Stimulated activated naive B cell treated with anti-CD40 and anti-IgM and Interleukin-4, amounts not matched to agents 10 μg/mL and 1 μg/mL and 100 μg/mL, for 72 hours (primary cell): ENCODE measurements around the gene BABAM2.
"Not testable (repeated sequence)": the region's sequence is repeated elsewhere in the genome, so short reads cannot be mapped to it uniquely, and the experiment has no call there.

Source experiments
- ATAC-seq, 2 donors: fragments of 150-1000 bp; cut with Tn5 transposase; replicated peaks; 2 replicates each; pipeline ENCODE4 v1.10.0; 2021; ENCODE audit warnings: moderate library complexity in 1 of 2
- DNase-seq: peaks from one replicate; pipeline ENCODE4 v3.0.0; 2021
- H3K27ac Mint-ChIP-seq: one replicate; pipeline ENCODE4 v1.8.0; 2022; ENCODE audit warnings: mild to moderate bottlenecking, mixed read lengths
- H3K27me3 Mint-ChIP-seq, 2 donors: one replicate each; pipeline ENCODE4 v1.8.0; 2022; ENCODE audit warnings: mixed read lengths in 2 of 2
- H3K36me3 Mint-ChIP-seq, 2 donors: one replicate each; pipeline ENCODE4 v1.8.0; 2022; ENCODE audit warnings: mixed read lengths in 2 of 2, mild to moderate bottlenecking in 1 of 2
- H3K4me1 Mint-ChIP-seq, 2 donors: one replicate each; pipeline ENCODE4 v1.8.0; 2022; ENCODE audit warnings: mixed read lengths in 2 of 2, mild to moderate bottlenecking in 1 of 2
- H3K4me3 Mint-ChIP-seq, 2 donors: one replicate each; pipeline ENCODE4 v1.8.0; 2022; ENCODE audit warnings: mild to moderate bottlenecking in 2 of 2, mixed read lengths in 2 of 2, moderate library complexity in 1 of 2
- H3K9me3 Mint-ChIP-seq, 2 donors: one replicate each; pipeline ENCODE4 v1.8.0; 2022; ENCODE audit warnings: mixed read lengths in 2 of 2, mild to moderate bottlenecking in 1 of 2

Gene BABAM2

DNA sequence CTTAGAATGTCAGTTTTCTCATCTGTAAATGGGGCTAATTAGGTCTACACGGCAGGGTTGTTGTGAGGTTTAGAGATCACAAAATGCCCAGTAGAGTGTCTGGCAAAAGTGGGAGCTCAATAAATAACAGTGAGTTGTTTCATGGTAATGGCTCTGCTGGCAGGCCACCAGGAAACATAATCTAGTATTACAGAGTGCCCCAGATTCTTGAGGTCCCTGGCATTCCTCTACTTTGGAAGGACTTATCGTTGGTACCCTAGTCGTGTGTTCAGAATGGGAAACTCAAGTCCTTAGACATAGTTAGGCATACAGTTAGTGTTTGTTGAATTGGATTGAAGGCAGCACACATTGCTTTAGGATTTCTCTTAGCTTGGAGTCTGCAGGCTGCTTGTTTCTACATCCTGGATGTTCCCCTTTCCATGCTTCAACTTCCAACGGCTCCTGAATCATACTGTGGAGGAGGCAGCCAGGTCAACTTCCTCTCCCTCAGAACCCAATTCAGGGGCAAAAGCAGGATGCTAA lies 340.6 kb downstream of the BABAM2 start:
- Mint-ChIP-seq H3K4me1 (no peaks in the 10 kb centered on the region), H3K4me3 (no peak overlapping the region), H3K36me3 (peaks cover 16 to 38% of the 10 kb centered on the region in 2 donors), H3K27ac (no peak overlapping the region), H3K9me3 (no peaks in the 10 kb centered on the region), H3K27me3 (no peaks in the 10 kb centered on the region)
- no peak for DNase-seq
- ATAC-seq: no peak

- Mint-ChIP-seq H3K36me3 (peaks cover 13 to 32% of the 10 kb centered on the region in 2 donors), H3K27me3 (no peaks in the 10 kb centered on the region), H3K27ac (no peak overlapping the region), H3K4me1 (no peaks in the 10 kb centered on the region), H3K9me3 (no peaks in the 10 kb centered on the region), H3K4me3 (no peak overlapping the region)
- ATAC-seq (no peak), DNase-seq (no peak)
Measured at GRCh38 chr2:28232295-28232694, 341.8 kb downstream of the BABAM2 start.

DNA sequence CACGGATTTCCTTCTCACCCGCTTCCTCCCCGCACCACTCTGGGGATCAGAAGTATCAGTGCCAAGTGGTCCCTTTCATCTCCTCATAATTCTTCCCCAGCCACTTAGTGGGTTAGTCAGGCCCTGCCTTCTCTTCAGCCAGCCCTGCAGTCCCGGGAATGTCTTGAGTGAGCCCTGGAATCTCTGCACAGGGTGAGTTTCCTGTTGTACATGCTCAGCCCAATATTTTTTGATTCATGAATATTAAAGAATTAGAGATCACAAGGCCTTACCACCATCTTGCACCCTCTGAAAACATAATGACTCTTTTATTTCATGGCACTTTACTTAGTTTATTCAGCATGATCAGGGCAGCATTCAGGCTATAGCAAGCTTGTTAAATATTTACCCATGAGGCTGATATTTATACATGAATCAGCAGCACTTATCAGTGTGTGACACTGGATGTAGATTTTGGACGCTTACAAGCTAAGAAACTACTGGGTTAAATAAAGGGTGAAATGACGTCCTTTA lies 342.7 kb downstream of the BABAM2 start:
- ATAC-seq (no peak), DNase-seq (no peak)
- peaks cover 12 to 32% of the 10 kb centered on the region in 2 donors for H3K36me3 Mint-ChIP-seq
- H3K4me1 Mint-ChIP-seq: no peaks in the 10 kb centered on the region
- no peaks in the 10 kb centered on the region for H3K27me3 Mint-ChIP-seq
- no peaks in the 10 kb centered on the region for H3K9me3 Mint-ChIP-seq
- H3K27ac Mint-ChIP-seq: no peak overlapping the region
- no peak overlapping the region for H3K4me3 Mint-ChIP-seq

DNA sequence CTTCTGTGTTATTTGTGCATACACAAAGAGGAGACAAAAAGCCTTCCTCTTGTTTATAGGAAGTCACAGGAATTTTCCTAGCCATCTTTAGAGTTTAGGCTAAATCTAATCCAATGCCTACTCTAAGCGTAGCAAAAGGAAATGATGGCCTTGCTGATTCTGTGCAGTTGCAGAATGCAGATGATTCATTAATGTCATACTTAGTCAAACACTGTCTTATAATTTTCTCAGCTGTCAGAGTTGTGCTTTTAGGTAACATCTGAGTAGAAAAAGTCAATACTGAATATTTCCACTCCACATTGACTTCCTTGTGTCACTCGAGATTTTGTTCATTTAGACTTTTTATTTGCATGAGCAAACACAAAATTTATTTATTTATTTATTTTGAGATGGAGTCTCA lies 344.3 kb downstream of the BABAM2 start:
- H3K9me3 Mint-ChIP-seq: no peaks in the 10 kb centered on the region
- DNase-seq: no peak
- no peak for ATAC-seq
- H3K27ac Mint-ChIP-seq: no peak overlapping the region
- peaks cover 10 to 28% of the 10 kb centered on the region in 2 donors for H3K36me3 Mint-ChIP-seq
- H3K4me1 Mint-ChIP-seq: no peaks in the 10 kb centered on the region
- H3K27me3 Mint-ChIP-seq: no peaks in the 10 kb centered on the region
- no peak overlapping the region for H3K4me3 Mint-ChIP-seq

GRCh38 chr2:28239207-28239606 lies 348.7 kb downstream of the BABAM2 start:
- H3K36me3 Mint-ChIP-seq: peaks cover 17 to 27% of the 10 kb centered on the region in 2 donors
- no peaks in the 10 kb centered on the region for H3K9me3 Mint-ChIP-seq
- no peak overlapping the region for H3K27ac Mint-ChIP-seq
- no peak for DNase-seq
- H3K4me1 Mint-ChIP-seq: no peaks in the 10 kb centered on the region
- ATAC-seq: no peak
- no peak overlapping the region for H3K4me3 Mint-ChIP-seq
- H3K27me3 Mint-ChIP-seq: no peaks in the 10 kb centered on the region

GRCh38 chr2:28240937-28241336 lies 350.4 kb downstream of the BABAM2 start:
- no peaks in the 10 kb centered on the region for H3K9me3 Mint-ChIP-seq
- peaks cover 25 to 33% of the 10 kb centered on the region in 2 donors for H3K36me3 Mint-ChIP-seq
- H3K27me3 Mint-ChIP-seq: no peaks in the 10 kb centered on the region
- DNase-seq: no peak
- no peaks in the 10 kb centered on the region for H3K4me1 Mint-ChIP-seq
- no peak for ATAC-seq
- no peak overlapping the region for H3K27ac Mint-ChIP-seq
- H3K4me3 Mint-ChIP-seq: no peak overlapping the region

GRCh38 chr2:28247290-28247689 lies 356.8 kb downstream of the BABAM2 start:
- Mint-ChIP-seq H3K27ac (peak overlapping the region; percentile 84), H3K4me1 (peaks cover 6 to 10% of the 10 kb centered on the region in 2 donors), H3K9me3 (no peaks in the 10 kb centered on the region), H3K4me3 (no peak overlapping the region), H3K36me3 (peaks cover 15 to 34% of the 10 kb centered on the region in 2 donors), H3K27me3 (no peaks in the 10 kb centered on the region)
- DNase-seq: no peak
- no peak for ATAC-seq

DNA sequence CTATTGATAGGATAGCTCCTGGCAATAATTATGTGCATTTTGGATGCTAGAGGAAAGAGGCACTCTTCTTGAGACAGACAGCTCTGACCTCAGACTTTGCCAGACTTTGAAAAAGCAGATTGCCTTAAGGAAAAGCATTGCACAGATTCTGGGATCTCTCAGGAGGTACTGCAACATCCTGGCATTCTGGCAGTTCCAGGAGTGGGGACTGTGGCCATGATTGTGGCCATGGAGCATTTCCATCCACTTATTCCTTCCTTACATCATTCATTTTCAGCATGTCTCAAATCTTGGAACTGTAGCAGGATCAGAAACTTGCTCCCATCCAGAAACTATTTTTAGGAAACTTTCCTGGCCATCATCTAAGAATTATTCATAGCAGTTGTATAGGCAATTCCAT lies 357.2 kb downstream of the BABAM2 start:
- H3K27me3 Mint-ChIP-seq: no peaks in the 10 kb centered on the region
- ATAC-seq (no peak), DNase-seq (no peak)
- H3K36me3 Mint-ChIP-seq: peaks cover 15 to 34% of the 10 kb centered on the region in 2 donors
- H3K9me3 Mint-ChIP-seq: no peaks in the 10 kb centered on the region
- H3K4me3 Mint-ChIP-seq: no peak overlapping the region
- H3K27ac Mint-ChIP-seq: no peak overlapping the region
- peaks cover 10 to 12% of the 10 kb centered on the region in 2 donors for H3K4me1 Mint-ChIP-seq

- Mint-ChIP-seq H3K4me1 (peaks cover 11 to 12% of the 10 kb centered on the region in 2 donors), H3K4me3 (no peak overlapping the region), H3K36me3 (peaks cover 15 to 34% of the 10 kb centered on the region in 2 donors), H3K27me3 (no peaks in the 10 kb centered on the region), H3K9me3 (no peaks in the 10 kb centered on the region), H3K27ac (no peak overlapping the region)
- DNase-seq (no peak), ATAC-seq (no peak)
Measured at GRCh38 chr2:28248511-28248910, 358.0 kb downstream of the BABAM2 start.

- Mint-ChIP-seq H3K9me3 (no peaks in the 10 kb centered on the region), H3K27me3 (no peaks in the 10 kb centered on the region), H3K27ac (no peak overlapping the region)
Measured at GRCh38 chr2:28250006-28250405, 359.5 kb downstream of the BABAM2 start.

DNA sequence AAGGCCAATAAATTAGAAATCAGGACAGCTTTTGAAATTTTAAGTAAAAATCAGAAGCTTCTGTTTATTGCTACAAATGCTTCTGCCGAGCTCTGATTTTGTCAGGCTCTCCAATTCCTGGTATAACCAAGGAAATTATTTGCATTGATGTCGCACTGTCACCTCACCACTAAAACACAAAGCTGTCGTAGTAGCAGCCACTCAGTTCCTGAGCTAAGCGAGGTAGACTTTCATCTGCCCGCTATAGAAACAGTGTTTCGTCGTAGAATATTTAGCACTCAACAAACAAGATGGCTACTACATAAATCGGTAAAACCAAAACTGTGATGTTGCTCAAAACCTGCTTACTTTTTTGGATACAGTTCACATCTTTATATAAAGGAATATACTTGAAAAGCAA lies 360.8 kb downstream of the BABAM2 start:
- ATAC-seq (no peak), DNase-seq (no peak)
- Mint-ChIP-seq H3K27me3 (no peaks in the 10 kb centered on the region), H3K4me3 (no peak overlapping the region), H3K9me3 (no peaks in the 10 kb centered on the region), H3K4me1 (peaks cover 9 to 11% of the 10 kb centered on the region in 2 donors), H3K36me3 (peaks cover 7 to 24% of the 10 kb centered on the region in 2 donors), H3K27ac (no peak overlapping the region)

More at GRCh38 chr2:28250006-28250405, 359.5 kb downstream of the BABAM2 start:
- ATAC-seq: no peak
- H3K4me3 Mint-ChIP-seq: no peak overlapping the region
- H3K36me3 Mint-ChIP-seq: peaks cover 15 to 34% of the 10 kb centered on the region in 2 donors
- peaks cover 11 to 12% of the 10 kb centered on the region in 2 donors for H3K4me1 Mint-ChIP-seq
- DNase-seq: no peak

DNA sequence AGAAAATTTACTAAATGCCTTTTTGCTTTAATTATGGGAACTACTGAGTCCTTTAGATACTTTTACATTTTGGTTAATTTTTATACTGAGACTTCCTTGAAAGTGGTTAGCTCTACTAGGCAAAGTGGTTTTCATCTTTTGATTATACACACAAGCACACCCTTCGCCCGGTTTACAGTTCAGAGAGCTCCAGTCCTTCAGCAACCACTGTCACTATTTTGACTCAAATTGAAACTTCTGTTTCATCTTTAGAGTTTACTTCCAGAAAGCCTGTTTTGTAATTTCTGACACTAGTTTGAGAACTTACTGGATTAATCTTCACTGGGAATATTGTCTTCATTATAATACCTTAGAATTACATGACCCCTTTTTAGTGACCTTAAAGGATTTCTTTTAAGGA lies 361.8 kb downstream of the BABAM2 start:
- Mint-ChIP-seq H3K27me3 (no peaks in the 10 kb centered on the region), H3K4me1 (peaks cover 6 to 11% of the 10 kb centered on the region in 2 donors), H3K9me3 (no peaks in the 10 kb centered on the region), H3K36me3 (peaks cover 8 to 20% of the 10 kb centered on the region in 2 donors), H3K27ac (no peak overlapping the region), H3K4me3 (no peak overlapping the region)
- peak; percentile 82 to 88 for ATAC-seq
- no peak for DNase-seq

- no peak overlapping the region for H3K4me3 Mint-ChIP-seq
Measured at GRCh38 chr2:28253543-28253942, 363.0 kb downstream of the BABAM2 start.

DNA sequence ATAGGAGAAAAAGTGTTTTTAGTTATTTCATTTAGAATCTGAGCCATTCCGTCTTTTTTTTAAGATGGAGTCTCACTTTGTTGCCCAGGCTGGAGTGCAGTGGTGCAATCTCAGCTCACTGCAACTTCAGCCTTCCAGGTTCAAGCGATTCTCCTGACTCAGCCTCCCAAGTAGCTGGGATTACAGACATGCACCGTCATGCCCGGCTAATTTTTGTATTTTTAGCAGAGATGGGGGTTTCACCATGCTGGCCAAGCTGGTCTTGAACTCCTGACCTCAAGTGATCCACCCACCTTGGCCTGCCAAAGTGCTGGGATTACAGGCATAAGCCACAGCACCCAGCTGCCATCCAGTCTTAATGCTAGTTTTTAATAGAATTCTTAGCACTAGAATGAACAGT lies 364.7 kb downstream of the BABAM2 start:
- Mint-ChIP-seq H3K4me1 (peaks cover 5 to 11% of the 10 kb centered on the region in 2 donors), H3K36me3 (peaks cover 15 to 21% of the 10 kb centered on the region in 2 donors)
- H3K27ac Mint-ChIP-seq, H3K9me3 Mint-ChIP-seq, ATAC-seq, H3K27me3 Mint-ChIP-seq, DNase-seq, H3K4me3 Mint-ChIP-seq: not testable (repeated sequence)

More at GRCh38 chr2:28253543-28253942, 363.0 kb downstream of the BABAM2 start:
- H3K27ac Mint-ChIP-seq: no peak overlapping the region
- DNase-seq (no peak), ATAC-seq (no peak)
- H3K36me3 Mint-ChIP-seq: peaks cover 12 to 18% of the 10 kb centered on the region in 2 donors
- no peaks in the 10 kb centered on the region for H3K9me3 Mint-ChIP-seq
- no peaks in the 10 kb centered on the region for H3K27me3 Mint-ChIP-seq
- peaks cover 5 to 11% of the 10 kb centered on the region in 2 donors for H3K4me1 Mint-ChIP-seq

- Mint-ChIP-seq H3K27ac (no peak overlapping the region), H3K9me3 (no peaks in the 10 kb centered on the region), H3K27me3 (no peaks in the 10 kb centered on the region), H3K4me3 (no peak overlapping the region), H3K36me3 (peaks cover 17 to 26% of the 10 kb centered on the region in 2 donors), H3K4me1 (peaks cover 3 to 6% of the 10 kb centered on the region in 2 donors)
- ATAC-seq (no peak), DNase-seq (no peak)
Measured at GRCh38 chr2:28257182-28257581, 366.7 kb downstream of the BABAM2 start.
